ENCODE data around the gene ARPC3.
"Not testable (repeated sequence)": the region's sequence is repeated elsewhere in the genome, so short reads cannot be mapped to it uniquely, and the experiment has no call there.

Gene ARPC3

DNA sequence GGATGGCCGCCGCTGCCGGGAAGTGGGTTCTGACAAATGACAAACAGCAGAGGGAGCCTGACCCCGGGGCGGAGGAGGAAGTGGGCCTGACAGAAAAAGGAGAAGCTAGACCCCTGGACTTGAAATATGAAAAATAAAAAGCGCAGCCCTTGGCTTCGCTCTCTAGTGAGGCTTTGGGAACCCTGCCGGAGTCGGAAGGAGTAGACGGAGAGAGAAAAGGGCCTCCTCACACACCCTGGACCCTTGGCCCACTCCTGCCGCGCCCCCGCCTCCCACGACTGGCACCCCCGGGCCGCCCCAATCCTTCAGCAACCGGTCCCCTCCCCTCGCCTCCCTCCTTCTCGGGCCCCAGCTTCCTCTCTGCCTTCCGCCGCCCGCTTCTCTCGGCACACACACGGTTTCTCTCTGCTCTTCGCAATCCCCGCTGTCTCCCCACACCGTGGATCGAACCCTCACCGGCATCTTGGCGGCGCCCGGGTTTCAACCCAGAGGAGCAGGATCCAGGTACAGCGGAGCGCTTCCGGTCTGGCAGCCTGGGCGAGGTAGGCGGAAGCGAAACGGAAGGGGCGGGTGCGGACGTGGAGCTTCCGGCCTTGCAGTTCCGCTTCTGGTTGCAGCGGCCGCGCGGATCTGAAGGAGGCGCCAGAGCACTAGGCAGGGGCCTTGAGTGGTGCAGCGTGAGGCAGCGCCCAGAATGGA is at the start of gene ARPC3:
ARPC3 (minus strand) TSS at position 539 of the 699 bp plus-strand sequence; CDS start at position 462, 77 bp downstream.
- peak; percentile 88 to 89 for DNase-seq (ENCODE audit: low read depth in 1 of 2, low spot score in 1 of 2)

DNA sequence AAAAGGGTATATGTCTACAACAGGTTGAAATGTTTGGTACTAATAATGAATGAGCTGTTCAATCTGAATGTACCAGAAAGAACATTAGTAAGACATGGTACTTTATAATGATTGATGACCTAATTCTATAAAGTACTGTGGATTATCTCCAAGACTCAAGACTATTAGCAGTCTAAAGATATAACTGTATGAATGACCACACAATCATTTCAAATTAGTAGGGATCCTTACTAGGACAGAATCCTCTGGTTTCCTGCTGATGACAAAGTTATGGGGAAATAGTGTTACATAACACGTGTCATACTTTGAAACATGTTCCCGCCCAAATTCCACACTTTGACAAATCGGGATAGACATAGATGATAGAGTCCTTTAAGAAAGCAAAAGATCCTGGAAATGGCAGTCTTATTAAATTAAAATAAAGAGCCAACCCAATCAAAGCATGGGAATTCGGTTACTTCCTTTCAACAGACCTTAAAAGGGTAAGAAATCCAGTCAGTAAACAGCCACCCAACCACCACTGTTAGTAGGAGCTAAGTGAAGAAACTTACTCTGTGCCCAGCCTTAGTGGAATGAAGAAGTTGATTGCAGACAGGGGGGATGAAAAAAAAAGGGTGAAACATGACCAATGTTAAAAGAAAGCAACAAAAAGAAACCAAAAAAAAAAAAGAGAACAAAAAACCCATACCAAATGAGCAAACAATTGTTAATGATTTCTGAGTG is 49.0 kb upstream of the ARPC3 start:
- DNase-seq (ENCODE audit: low read depth in 1 of 2, low spot score in 1 of 2) = no peak

DNA sequence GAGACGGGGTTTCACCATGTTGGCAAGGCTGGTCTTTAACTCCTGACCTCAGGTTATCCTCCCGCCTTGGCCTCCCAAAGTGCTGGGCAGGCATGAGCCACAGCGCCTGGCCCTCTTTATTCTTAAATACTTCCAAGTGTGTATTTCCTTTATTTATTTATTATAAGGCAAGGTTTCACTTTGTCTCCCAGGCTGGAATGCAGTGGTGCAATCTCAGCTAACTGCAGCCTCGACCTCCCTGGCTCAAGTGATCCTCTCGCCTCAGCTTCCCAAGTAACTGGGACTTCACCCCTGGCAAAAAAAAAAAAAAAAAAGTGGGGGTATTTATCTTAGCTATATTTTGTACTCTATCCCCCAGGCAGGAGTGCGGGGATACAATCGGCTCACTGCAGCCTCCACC is 25.3 kb upstream of the ARPC3 start:
- no peak for DNase-seq (ENCODE audit: low read depth in 1 of 2, low spot score in 1 of 2)

DNA sequence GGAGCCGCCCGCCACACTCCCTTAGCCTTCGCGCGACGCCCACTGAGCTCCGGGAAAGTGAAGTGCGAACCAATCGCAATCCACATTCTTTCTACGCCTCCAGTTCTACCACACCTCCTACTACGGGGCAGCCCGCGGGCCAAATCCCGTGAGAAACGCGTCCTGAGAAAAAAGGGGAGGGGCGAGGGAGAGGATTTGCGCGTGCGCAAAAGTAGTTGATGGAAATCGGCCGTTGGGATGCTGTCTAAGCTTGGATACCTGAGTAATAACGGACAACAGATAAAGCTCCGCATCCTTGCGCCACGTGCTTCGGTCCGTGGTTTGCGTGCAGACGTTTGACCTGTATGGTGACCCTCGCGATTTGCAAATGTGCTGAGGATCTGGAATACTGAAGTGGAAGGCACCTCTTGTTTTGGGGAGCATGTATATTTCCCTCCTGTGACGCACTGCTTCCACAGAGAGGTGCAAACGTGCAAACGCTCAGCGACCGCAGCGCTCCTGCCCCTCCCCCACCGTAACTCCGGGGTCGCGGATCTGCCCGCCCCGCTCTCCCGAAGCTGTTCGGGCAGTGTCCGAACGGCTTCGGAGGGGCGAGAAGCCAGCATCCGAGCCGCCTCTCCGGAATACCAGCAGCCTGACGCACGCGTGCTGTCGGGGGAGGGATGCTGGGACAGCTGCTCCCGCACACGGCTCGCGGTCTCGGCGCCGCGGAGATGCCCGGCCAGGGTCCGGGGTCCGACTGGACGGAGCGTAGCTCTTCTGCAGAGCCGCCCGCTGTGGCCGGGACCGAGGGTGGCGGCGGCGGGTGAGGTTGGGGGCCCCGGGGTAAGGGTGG is 18.3 kb upstream of the ARPC3 start, which contains the start of the genes FAM216A and GPN3:
FAM216A (plus strand) TSS at position 632 of the 835 bp plus-strand sequence; CDS start at position 663, 31 bp downstream.
GPN3 (minus strand) TSS at position 44 of the 835 bp plus-strand sequence. CDS start 54 bp downstream, outside the sequence.
- DNase-seq (ENCODE audit: low read depth in 1 of 2, low spot score in 1 of 2) = peak; percentile 86 to 89

DNA sequence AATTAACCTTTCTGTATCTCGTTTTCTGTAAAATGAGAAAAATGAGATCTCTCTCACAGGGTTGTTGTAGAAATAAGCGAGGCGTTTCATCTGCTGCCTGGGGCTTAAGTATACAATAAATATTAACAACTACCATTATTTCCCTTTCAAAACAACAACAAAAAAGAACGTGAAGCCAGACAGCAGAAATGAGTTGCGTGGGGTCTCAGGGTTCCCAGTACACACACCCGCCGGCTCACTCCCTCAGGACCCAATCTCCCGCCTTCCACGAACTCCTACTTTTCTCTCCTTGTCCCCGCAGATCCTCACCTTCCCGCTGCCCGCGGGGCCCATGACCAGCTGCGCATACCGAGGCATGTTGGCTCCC is 17.7 kb upstream of the ARPC3 start:
- DNase-seq (ENCODE audit: low read depth in 1 of 2, low spot score in 1 of 2) = no peak

DNA sequence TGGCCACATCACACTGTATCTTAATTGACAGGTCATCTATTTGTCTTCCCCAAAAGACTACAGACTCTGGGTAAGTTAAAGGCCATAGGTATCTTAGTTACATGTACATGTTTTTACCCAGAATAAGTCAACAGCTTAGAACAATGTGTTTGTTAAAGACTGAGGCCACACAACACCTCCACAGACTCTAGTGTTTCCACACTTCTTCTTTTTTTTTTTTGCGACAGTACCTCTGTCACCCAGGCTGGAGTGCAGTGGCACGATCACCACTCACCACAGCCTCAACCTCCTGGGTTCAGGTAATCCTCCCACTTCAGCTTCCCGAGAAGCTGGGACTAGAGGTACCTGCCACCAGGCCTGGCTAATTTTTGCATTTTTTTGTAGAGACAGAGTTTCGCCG is 16.7 kb upstream of the ARPC3 start:
- no peak for DNase-seq (ENCODE audit: low read depth in 1 of 2, low spot score in 1 of 2)

DNA sequence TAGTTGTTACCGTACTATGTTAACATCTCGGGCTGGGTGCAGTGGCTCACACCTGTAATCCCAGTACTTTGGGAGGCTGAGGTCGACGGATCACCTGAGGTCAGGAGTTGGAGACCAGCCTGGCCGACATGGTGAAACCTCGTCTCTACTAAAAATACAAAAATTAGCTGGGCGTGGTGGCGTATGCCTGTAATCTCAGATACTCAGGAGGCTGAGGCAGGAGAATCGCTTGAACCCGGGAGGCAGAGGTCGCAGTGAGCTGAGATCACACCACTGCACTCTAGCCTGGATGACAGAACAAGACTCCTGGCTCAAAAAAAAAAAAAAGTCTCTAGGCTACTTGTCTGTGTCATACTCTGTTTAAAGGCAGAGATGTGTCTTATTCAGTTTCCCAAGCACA is 15.6 kb upstream of the ARPC3 start:
- not testable (repeated sequence) for DNase-seq (ENCODE audit: low read depth in 1 of 2, low spot score in 1 of 2)

DNA sequence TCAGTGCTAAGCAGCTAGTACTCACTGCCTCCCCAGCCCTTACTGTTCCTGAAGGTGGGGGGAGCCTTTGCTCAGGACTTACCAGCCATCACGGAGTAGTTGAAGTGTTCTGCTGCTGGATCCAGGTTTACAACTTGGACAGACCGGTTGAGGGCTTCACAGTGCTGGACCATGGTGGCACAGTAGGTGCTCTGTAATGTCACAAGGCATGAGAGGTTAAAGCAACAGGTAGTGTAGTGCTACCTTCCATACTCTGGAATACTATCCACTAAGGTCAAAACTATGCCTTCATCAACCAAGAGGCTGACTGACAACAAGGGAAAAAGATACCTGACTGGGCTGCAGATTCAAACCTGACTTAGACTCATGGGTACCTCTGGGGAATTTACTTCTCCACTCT is 14.9 kb upstream of the ARPC3 start:
- no peak for DNase-seq (ENCODE audit: low read depth in 1 of 2, low spot score in 1 of 2)

DNA sequence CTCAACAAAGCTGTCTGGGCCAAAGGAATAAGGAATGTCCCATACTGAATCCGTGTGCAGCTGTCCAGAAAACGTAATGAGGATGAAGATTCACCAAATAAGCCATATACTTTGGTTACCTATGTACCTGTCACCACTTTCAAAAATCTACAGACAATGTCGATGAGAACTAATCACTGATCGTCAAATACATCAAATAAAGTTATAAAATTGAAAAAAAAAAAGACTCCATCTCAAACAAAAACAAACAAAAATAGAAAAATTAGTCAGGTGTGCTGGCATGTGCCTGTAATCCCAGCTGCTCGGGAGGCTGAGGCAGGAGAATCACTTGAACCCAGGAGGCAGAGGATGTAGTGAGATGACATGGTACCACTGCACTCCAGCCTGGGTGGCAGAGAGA is 11.1 kb upstream of the ARPC3 start:
- not testable (repeated sequence) for DNase-seq (ENCODE audit: low read depth in 1 of 2, low spot score in 1 of 2)

DNA sequence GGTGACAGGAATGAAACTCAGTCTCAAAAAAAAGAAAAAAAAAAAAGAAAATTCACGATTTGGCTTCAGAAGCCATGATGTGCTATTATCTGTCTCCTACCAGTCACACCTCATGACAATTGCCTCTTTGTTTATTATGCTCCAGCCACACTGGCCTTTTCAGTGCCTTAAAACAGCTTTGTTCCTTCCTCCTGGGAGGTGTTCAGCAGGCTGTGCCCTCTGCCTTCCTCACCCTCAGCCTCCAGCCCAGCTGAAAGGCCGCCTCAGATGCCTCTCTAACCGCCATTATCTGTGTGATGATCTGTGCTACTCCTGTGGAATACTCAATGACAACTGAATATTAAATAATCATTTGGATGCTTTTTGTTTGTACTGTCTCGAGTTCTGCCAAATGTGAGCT is 8.6 kb upstream of the ARPC3 start:
- no peak for DNase-seq (ENCODE audit: low read depth in 1 of 2, low spot score in 1 of 2)

DNA sequence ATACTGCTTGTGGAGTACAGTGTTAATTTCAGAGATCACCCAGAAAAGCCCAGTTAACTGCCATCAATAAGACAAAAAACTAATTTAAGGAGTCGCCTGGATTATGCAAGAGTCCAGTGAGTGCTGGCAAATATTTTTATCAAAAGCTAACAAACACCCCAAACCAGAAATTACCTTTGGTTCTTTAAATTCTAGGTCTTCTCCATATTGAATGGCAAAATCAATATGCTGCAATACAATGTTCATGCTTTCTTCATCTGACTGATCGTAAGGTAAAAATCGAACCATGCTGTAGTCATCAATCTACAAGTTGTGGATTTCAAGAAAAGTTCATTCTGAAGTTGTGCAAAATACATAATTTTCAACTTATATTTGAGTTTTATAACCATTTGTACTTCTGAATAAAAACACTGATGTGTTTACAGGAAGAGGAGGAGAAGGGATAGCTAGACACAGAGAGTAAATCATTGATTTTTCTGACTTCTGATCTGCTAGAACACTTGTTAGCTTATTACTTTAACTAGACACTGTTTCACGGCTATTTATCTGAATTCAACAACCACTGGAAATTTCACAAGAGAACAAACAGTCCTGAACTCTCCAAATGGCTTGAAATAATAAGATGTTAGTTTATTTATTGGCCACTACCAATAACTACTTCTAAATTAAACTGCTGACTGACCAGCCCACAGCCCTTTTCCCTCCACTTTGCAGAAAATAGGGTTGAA is 3.6 kb upstream of the ARPC3 start:
- DNase-seq (ENCODE audit: low read depth in 1 of 2, low spot score in 1 of 2) = no peak

DNA sequence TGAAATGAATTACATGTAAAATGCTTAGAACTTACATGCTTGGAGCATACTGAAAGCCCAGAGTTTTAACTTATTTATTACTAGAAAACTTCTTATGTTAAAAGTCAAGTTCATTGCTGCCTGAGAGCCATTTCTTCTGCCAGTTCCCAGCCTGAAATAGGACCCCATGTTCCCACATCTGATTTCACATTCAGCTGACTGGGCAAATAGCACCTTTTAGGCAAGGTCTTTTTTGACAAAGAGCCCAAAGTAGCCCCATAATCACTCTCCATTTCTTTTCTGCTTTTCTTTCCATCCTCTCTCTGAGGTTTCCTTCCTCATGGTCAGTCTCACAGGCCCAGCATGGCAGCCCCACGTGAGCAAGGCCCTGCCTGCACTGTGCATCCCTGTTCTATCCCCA is 1.1 kb upstream of the ARPC3 start:
- DNase-seq (ENCODE audit: low read depth in 1 of 2, low spot score in 1 of 2) = no peak

DNA sequence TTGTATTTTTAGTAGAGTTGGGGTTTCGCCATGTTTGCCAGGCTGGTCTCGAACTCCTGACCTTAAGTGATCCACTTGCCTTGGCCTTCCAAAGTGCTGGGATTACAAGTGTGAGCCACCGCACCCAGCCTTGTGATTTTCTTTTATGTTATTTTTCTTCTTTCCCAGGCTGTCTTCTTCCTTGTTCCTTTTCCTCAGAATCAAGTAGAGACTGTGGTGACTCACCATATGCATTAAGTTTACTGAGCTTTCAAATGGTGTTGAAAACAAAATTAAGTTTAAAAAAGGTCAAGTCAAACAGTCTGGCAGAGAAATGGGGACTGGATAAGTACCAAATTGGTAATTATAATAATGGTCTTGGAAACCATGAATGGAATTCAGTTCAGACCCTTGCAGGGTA is 5.7 kb downstream of the ARPC3 start:
- DNase-seq (ENCODE audit: low read depth in 1 of 2, low spot score in 1 of 2) = no peak

DNA sequence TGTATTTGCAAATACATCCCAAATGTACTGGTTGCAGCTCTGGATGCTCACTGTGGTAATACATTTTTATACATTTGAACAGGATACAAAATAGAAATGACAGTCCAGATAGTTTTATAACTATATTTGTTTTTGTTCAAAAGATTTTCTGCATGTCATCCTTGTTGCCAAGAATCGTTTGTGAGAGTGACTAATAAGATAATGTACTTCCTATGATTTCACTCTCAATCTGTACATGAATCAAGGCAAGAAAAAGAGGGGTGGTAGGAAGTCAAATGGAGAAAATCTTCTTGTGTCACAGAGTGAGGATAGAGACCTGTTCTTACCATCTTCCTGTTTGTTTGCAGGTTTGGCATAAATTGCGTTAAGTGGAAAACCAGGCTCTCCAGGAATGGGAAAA is 13.9 kb downstream of the ARPC3 start:
- no peak for DNase-seq (ENCODE audit: low read depth in 1 of 2, low spot score in 1 of 2)

DNA sequence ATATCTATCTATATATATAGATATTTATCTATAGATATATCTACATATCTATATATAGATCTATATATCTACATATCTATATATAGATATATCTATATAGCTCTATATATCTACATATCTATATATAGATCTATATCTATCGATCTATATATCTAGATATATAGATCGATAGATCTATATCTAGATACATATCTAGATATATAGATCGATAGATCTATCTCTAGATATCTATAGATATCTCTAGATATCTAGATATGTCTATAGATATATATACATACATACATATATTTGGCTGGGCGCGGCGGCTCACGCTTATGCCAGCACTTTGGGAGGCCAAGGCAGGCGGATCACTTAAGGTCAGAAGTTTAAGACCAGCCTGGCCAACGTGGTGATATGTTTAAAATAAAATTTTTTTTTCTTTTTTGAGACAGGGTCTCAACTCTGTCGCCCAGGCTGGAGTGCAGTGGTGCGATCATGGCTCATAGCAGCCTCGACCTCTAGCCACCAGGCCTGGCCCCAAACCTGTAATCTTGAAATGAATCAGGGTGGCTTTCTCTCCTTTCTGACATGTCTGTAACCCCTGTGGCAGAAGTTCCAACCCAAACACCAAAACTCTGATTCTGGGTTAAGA is 18.1 kb downstream of the ARPC3 start:
- DNase-seq (ENCODE audit: low read depth in 1 of 2, low spot score in 1 of 2) = no peak

DNA sequence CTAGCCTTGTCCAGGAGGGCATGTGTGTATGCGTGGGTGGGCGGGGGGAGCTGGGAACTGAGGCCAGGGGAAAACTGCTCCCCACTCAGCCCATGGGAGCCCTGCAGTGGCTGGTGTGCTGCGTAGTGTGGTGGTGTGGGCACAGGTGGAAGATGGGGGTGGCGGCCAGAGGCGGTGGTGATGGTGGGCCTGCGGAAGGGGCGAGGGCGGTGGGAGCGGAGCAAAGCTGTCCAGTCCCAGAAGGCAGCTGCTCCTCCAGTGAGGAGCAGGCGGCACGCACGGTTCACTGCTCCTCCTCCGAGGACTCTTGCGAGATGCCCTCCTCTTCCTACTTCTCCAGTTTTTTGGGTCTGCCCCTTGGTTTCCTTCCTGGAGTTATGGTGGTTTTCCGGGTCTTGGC is 20.5 kb downstream of the ARPC3 start:
- DNase-seq (ENCODE audit: low read depth in 1 of 2, low spot score in 1 of 2) = not testable (repeated sequence)

DNA sequence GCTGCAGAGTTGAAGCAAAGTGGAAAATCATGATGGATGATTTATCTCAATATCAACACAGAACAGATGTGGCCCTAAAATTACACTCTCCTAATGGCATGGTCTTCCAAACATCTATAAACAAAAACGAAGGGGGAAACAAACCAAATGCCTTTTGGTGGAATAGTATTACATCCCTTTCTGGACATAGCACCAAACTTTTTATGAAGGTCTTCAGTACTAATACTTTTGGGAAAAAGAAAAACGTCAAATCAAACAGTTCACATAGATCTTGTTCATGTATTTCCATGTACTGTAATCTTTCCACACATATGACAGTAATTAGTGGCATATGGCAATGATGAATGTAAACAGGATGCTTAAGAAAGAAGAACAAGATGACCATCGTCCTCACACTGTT is 23.7 kb downstream of the ARPC3 start:
- DNase-seq (ENCODE audit: low read depth in 1 of 2, low spot score in 1 of 2) = no peak

DNA sequence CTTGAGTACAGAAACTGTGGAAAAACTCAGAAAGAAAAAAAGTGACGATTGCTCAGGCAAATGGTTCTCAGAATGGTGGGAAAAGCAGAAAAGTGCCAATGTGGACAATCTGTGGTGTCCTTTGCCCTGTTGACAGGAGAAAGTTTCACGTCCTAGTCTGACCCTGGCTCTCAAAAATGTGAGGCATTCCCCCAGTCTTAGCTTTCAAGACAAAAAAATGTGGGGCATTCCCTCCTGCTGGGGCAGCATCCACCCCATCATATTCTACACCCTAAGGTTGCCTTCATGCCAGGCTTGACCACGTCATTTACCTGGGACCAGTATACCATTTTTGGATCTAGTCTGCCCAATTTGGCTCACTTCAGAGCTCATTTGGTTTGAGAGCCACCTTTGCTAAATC is 25.9 kb downstream of the ARPC3 start:
- no peak for DNase-seq (ENCODE audit: low read depth in 1 of 2, low spot score in 1 of 2)

DNA sequence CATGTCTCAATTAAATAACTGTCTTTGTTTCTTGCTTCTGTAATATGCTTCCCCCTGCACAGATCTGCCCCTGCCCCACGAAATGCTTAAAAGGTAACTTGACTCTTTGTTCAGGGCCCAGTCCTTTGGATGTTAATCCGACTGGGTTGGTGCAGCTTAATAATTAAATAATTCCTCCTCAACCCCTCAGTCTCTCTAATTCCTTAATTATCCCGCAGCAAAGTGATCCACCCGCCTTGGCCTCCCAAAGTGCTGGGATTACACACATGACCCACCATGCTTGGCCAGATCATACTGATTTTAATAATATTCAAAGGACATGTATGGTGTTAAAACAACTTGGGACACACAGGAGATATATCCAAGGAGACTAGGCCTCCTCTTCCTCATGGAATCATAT is 28.4 kb downstream of the ARPC3 start:
- DNase-seq (ENCODE audit: low read depth in 1 of 2, low spot score in 1 of 2) = no peak

DNA sequence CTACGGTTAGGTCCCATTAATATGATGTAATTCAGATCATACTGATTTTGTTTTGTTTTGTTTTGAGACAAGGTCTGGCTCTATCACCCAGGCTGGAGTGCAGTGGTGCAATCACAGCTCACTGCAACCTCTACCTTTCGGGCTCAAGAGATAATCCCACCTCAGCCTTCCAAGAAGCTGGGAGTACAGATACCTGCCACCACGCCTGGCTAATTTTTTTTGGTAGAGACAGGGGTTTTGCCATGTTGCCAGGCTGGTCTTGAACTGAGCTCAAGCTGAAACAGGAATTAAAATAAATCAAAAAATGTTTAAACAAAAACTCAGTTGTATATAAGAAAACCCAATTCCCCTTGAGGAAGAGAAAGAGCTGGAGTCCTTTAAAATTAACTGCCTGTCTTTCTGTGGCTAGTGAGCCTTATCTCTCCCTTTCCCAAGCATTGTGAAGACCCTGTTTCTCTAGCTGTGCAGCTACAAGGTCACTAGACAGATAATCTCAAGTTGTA is 28.9 kb downstream of the ARPC3 start:
- DNase-seq (ENCODE audit: low read depth in 1 of 2, low spot score in 1 of 2) = no peak

Measured in stimulated activated CD4-positive, alpha-beta T cell treated with anti-CD3 and anti-CD28 coated beads, Interleukin-15, amount 100 ng/mL, for 1 hour (primary cell).